ENCODE data around the gene ZSWIM4. TPM values are rescaled to one million over a fixed set of nuclear protein-coding genes. Genes with fewer than 3 reads are reported as not detected.
A peak's percentile ranks its signal among the peaks of the same experiment; 100 is the strongest.

The ZSWIM4 gene
- total and polyA plus RNA-seq, 2 of the 13 experiments (the other 11 are each of a cell fraction or from before 2014, with no cell fraction given), result 0.33 to 0.86 TPM

DNA sequence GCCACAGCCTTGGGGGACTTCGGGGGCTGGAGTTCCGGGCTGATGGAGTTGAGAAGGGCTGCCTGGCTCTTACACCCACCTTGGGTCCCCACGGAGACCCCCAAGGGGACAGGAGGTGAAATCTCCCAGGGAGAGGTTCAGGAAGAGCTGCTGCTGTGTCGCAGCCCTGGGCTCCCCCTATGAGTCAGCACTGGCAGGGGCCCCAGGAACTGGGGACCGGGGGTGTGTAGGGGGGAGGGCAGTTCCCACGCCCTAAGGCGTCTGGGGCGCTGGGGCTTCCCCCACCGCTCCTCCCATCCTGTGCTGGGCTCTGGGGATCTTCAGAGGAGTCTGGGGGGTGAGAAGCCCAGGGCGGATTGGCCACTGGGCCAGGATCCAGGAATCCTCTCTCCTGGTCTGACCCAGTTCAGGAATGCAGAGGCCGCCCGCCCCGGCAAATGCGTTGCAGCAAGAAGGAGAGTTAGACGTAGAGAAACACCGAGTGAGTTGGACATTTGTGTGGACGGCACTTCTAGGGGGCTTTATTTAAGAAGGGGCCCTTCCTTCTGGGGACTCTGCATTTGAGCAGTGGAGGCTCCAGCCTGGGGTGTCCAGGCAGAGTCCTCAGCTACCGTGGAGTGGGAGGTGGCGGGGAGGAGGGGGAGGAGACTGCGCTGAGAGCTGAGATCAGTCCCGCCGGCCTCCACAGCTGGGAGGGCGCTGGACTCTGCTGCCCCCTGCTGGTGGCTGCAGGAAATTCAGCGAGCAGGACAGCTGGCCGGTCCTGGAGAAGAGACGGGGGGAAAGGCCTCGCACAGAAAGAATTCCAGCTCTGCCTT is 66.7 kb downstream of the ZSWIM4 start (continued):
- TF ChIP-seq, protein P1, sequence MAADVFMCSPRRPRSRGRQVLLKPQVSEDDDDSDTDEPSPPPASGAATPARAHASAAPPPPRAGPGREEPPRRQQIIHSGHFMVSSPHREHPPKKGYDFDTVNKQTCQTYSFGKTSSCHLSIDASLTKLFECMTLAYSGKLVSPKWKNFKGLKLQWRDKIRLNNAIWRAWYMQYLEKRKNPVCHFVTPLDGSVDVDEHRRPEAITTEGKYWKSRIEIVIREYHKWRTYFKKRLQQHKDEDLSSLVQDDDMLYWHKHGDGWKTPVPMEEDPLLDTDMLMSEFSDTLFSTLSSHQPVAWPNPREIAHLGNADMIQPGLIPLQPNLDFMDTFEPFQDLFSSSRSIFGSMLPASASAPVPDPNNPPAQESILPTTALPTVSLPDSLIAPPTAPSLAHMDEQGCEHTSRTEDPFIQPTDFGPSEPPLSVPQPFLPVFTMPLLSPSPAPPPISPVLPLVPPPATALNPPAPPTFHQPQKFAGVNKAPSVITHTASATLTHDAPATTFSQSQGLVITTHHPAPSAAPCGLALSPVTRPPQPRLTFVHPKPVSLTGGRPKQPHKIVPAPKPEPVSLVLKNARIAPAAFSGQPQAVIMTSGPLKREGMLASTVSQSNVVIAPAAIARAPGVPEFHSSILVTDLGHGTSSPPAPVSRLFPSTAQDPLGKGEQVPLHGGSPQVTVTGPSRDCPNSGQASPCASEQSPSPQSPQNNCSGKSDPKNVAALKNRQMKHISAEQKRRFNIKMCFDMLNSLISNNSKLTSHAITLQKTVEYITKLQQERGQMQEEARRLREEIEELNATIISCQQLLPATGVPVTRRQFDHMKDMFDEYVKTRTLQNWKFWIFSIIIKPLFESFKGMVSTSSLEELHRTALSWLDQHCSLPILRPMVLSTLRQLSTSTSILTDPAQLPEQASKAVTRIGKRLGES (CRISPR knock-in tag; IDR thresholded peaks at IDR 0.05; ENCODE audit: borderline replicate concordance), result no peak
- no peak for TF ChIP-seq ZBTB3 (CRISPR knock-in tag; IDR thresholded peaks at IDR 0.05; ENCODE audit: borderline replicate concordance, low read depth)
- TF ChIP-seq ZSCAN21 (CRISPR knock-in tag; IDR thresholded peaks at IDR 0.05; ENCODE audit: borderline replicate concordance), result 0 out of 2 replicates have a peak, but pooled peaks have one; percentile 22
- TF ChIP-seq ZNF652 (CRISPR knock-in tag; IDR thresholded peaks at IDR 0.05; ENCODE audit: borderline replicate concordance, low read depth), result no peak
- no peak for TF ChIP-seq ZNF382 (CRISPR knock-in tag; IDR thresholded peaks at IDR 0.05; ENCODE audit: borderline replicate concordance)
- no peak for TF ChIP-seq KLF11 (CRISPR knock-in tag; IDR thresholded peaks at IDR 0.05)
- no peak for TF ChIP-seq ZNF768 (CRISPR knock-in tag; IDR thresholded peaks at IDR 0.05)
- TF ChIP-seq ZNF264 (CRISPR knock-in tag; IDR thresholded peaks at IDR 0.05), result no peak
- TF ChIP-seq, protein P2, sequence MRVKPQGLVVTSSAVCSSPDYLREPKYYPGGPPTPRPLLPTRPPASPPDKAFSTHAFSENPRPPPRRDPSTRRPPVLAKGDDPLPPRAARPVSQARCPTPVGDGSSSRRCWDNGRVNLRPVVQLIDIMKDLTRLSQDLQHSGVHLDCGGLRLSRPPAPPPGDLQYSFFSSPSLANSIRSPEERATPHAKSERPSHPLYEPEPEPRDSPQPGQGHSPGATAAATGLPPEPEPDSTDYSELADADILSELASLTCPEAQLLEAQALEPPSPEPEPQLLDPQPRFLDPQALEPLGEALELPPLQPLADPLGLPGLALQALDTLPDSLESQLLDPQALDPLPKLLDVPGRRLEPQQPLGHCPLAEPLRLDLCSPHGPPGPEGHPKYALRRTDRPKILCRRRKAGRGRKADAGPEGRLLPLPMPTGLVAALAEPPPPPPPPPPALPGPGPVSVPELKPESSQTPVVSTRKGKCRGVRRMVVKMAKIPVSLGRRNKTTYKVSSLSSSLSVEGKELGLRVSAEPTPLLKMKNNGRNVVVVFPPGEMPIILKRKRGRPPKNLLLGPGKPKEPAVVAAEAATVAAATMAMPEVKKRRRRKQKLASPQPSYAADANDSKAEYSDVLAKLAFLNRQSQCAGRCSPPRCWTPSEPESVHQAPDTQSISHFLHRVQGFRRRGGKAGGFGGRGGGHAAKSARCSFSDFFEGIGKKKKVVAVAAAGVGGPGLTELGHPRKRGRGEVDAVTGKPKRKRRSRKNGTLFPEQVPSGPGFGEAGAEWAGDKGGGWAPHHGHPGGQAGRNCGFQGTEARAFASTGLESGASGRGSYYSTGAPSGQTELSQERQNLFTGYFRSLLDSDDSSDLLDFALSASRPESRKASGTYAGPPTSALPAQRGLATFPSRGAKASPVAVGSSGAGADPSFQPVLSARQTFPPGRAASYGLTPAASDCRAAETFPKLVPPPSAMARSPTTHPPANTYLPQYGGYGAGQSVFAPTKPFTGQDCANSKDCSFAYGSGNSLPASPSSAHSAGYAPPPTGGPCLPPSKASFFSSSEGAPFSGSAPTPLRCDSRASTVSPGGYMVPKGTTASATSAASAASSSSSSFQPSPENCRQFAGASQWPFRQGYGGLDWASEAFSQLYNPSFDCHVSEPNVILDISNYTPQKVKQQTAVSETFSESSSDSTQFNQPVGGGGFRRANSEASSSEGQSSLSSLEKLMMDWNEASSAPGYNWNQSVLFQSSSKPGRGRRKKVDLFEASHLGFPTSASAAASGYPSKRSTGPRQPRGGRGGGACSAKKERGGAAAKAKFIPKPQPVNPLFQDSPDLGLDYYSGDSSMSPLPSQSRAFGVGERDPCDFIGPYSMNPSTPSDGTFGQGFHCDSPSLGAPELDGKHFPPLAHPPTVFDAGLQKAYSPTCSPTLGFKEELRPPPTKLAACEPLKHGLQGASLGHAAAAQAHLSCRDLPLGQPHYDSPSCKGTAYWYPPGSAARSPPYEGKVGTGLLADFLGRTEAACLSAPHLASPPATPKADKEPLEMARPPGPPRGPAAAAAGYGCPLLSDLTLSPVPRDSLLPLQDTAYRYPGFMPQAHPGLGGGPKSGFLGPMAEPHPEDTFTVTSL (CRISPR knock-in tag; IDR thresholded peaks at IDR 0.05; ENCODE audit: borderline replicate concordance), result no peak
- no peak for TF ChIP-seq ZNF83 (CRISPR knock-in tag; IDR thresholded peaks at IDR 0.05; ENCODE audit: borderline replicate concordance)
- no peak for TF ChIP-seq MXD4 (CRISPR knock-in tag; IDR thresholded peaks at IDR 0.05)
- TF ChIP-seq ZNF672 (CRISPR knock-in tag; IDR thresholded peaks at IDR 0.05), result no peak
- TF ChIP-seq CREB1 (IDR thresholded peaks at IDR 0.05), result no peak
- no peak for TF ChIP-seq CREB1 (CRISPR knock-in tag; IDR thresholded peaks at IDR 0.05)
- TF ChIP-seq SOX6 (IDR thresholded peaks at IDR 0.05), result no peak
- peak; percentile 27; the same call in 1 of the 2 replicates for TF ChIP-seq SOX6 (CRISPR knock-in tag; IDR thresholded peaks at IDR 0.05)
- TF ChIP-seq ZNF549 (CRISPR knock-in tag; IDR thresholded peaks at IDR 0.05), result no peak
- TF ChIP-seq PHF5A (CRISPR knock-in tag; IDR thresholded peaks at IDR 0.05; ENCODE audit: low read depth, unreplicated experiment), result no peak
